GM23338 (cell line): ENCODE data around the gene RPS18. TPM values are rescaled to one million over a fixed set of nuclear protein-coding genes. Genes with fewer than 3 reads are reported as not detected.

Experiments used
- ATAC-seq: fragments of 200-7000 bp; cut with Tn5 transposase; 3 replicates; pipeline ENCODE4 v1.9.1; 2020
- DNase-seq: peaks from one replicate; pipeline ENCODE4 v3.0.0-alpha.2; 2015; ENCODE audit warnings: low spot score
- H2AFZ ChIP-seq: fragments of 200-600 bp; sonication (generic); 2 replicates; pipeline ENCODE4 v1.8.0; 2016; ENCODE audit warnings: antibody characterized with exemption, mild to moderate bottlenecking, moderate library complexity
- H3F3A ChIP-seq: fragments of 200-600 bp; sonication (generic); replicated peaks from 2 replicates; pipeline ENCODE4 v1.8.0; 2017; ENCODE audit warnings: antibody characterized with exemption, mixed run types, low read depth
- H3K27ac ChIP-seq: fragments of 200-600 bp; sonication (generic); 2 replicates; pipeline ENCODE4 v1.6.1; 2016; ENCODE audit warnings: low read depth
- H3K27me3 ChIP-seq: fragments of 200-600 bp; sonication (generic); 2 replicates; pipeline ENCODE4 v1.8.0; 2016; ENCODE audit warnings: mild to moderate bottlenecking, mixed run types, moderate library complexity; ENCODE audit not compliant: insufficient read depth
- H3K36me3 ChIP-seq: fragments of 200-600 bp; sonication (generic); 2 replicates; pipeline ENCODE4 v1.8.0; 2016; ENCODE audit warnings: mild to moderate bottlenecking; ENCODE audit not compliant: insufficient read depth
- H3K4me1 ChIP-seq: fragments of 200-600 bp; sonication (generic); 2 replicates; pipeline ENCODE4 v1.8.0; 2016; ENCODE audit warnings: mild to moderate bottlenecking, moderate library complexity; ENCODE audit not compliant: insufficient read depth
- H3K4me2 ChIP-seq: fragments of 200-600 bp; sonication (generic); 2 replicates; pipeline ENCODE4 v1.7.1; 2017; ENCODE audit warnings: mixed run types
- H3K4me3 ChIP-seq: fragments of 200-600 bp; sonication (generic); 2 replicates; pipeline ENCODE4 v1.6.1; 2016; ENCODE audit warnings: mixed run types
- H3K79me2 ChIP-seq: fragments of 200-600 bp; sonication (generic); replicated peaks from 2 replicates; pipeline ENCODE4 v1.8.0; 2017; ENCODE audit warnings: mild to moderate bottlenecking; ENCODE audit not compliant: insufficient read depth
- H3K9me2 ChIP-seq: fragments of 200-600 bp; sonication (generic); 2 replicates; pipeline ENCODE4 v1.8.0; 2017; ENCODE audit not compliant: insufficient read depth
- H4K20me1 ChIP-seq: fragments of 200-600 bp; sonication (generic); replicated peaks from 2 replicates; pipeline ENCODE4 v1.8.0; 2017; ENCODE audit warnings: mild to moderate bottlenecking; ENCODE audit not compliant: insufficient read depth
- H3K27ac Mint-ChIP-seq: 2 replicates; pipeline ENCODE4 v1.8.0; 2020; ENCODE audit warnings: inconsistent platforms, mild to moderate bottlenecking, moderate library complexity, mixed read lengths
- H3K27me3 Mint-ChIP-seq: 3 replicates; pipeline ENCODE4 v1.8.0; 2022; ENCODE audit warnings: low read depth, mild to moderate bottlenecking, moderate library complexity, mixed read lengths, inconsistent platforms; ENCODE audit not compliant: insufficient read depth, poor library complexity
- H3K36me3 Mint-ChIP-seq: 3 replicates; pipeline ENCODE4 v1.8.0; 2021; ENCODE audit warnings: low read depth, mild to moderate bottlenecking, inconsistent platforms, moderate library complexity, mixed read lengths
- H3K4me1 Mint-ChIP-seq: 3 replicates; pipeline ENCODE4 v1.8.0; 2020; ENCODE audit warnings: mild to moderate bottlenecking, inconsistent platforms, mixed read lengths
- H3K4me3 Mint-ChIP-seq: 3 replicates; pipeline ENCODE4 v1.8.0; 2021; ENCODE audit warnings: moderate library complexity, mild to moderate bottlenecking, inconsistent platforms, mixed read lengths
- H3K9me3 Mint-ChIP-seq: 3 replicates; pipeline ENCODE4 v1.8.0; 2020; ENCODE audit warnings: moderate library complexity, mild to moderate bottlenecking, inconsistent platforms, mixed read lengths
- EZH2phosphoT487 ChIP-seq: fragments of 200-600 bp; sonication (generic); IDR thresholded peaks from one replicate; pipeline ENCODE4 v1.8.1; 2018; ENCODE audit warnings: antibody characterized with exemption; ENCODE audit not compliant: unreplicated experiment
- NANOG ChIP-seq: IDR thresholded peaks from 2 replicates; pipeline ENCODE4 v1.6.1; 2016; ENCODE audit warnings: antibody characterized with exemption, borderline replicate concordance
- POLR2AphosphoS5 ChIP-seq: IDR thresholded peaks from 2 replicates; pipeline ENCODE4 v1.6.1; 2016; ENCODE audit warnings: antibody characterized with exemption, low read depth
- polyA plus RNA-seq: library from polyadenylated mRNA; unstranded; fragments of >200 nt; fragmentation: Nextera tagmentation; extraction: Ambion mirVana; gene quantifications from 2 replicates; pipeline ENCODE4 v1.2.1, GENCODE V29; 2016
- total RNA-seq: library from RNA; depleted of rRNA; stranded (reverse); fragments of >200 nt; shearing (Covaris generic); gene quantifications from 2 replicates; pipeline ENCODE4 v1.2.3, GENCODE V29; 2014
- TF ChIP-seq, protein P1 (sequence below): IDR thresholded peaks from one replicate; pipeline ENCODE4 v1.6.1; 2018; ENCODE audit warnings: antibody characterized with exemption; ENCODE audit not compliant: unreplicated experiment

The RPS18 gene
- total and polyA plus RNA-seq, 2 experiments from 2014 or later = 2,133 to 4,776 TPM

DNA sequence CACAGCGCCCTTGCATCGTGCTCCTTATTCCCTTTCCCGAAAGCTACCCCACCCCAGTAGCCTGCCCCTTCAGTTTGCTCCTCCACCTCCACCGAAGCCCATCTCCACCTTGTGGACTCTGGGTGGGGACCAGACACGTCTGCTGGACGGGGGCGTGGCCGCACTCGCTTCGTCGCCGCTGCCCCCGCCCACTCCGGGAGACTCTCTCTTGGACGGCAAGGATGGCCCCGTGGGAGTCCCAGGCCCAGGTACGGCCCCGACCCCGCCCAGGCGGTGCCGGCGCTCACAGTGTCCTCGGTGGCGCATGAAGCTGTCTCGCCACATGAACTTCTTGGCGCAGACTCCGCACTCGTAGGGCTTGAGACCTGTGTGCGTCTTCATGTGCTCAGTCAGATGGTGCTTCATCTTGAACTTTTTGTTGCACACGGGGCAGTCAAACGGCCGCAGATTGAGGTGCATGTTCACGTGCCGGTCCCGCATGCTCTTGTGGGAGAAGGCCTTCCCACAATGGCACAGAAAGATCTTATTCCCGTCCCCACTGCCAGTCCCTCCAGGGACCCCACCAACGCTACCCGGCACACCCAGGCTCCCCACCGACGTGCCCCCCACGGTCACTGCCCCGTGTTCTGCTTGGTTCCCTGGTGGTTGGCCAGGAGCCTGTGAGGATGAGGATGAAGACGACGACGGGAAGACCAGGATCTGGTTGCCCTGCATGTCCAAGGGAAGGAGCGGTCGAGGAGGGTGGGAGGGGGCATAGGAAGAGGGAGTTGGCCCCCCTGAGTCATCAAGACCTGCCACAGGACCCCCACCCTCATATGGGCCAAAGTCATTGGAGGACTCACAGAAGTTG lies 43.3 kb downstream of the RPS18 start:
- H3K27me3 Mint-ChIP-seq = peaks cover 26% of the 10 kb centered on the region
- Histone ChIP-seq H3F3A (peaks cover 25% of the 10 kb centered on the region), H3K27me3 (no peaks in the 10 kb centered on the region), H3K79me2 (peaks cover 17% of the 10 kb centered on the region), H2AFZ (no peak overlapping the region), H3K4me1 (peaks cover 36% of the 10 kb centered on the region), H4K20me1 (peaks cover 1% of the 10 kb centered on the region; the same call in 1 of the 2 replicates), H3K9me2 (no peaks in the 10 kb centered on the region), H3K4me2 (peak overlapping the region; percentile 99), H3K36me3 (peaks cover 11% of the 10 kb centered on the region), H3K27ac (no peak overlapping the region), H3K4me3 (peak overlapping the region; percentile 91)
- TF ChIP-seq EZH2phosphoT487 = no peak
- peak; percentile 70 for TF ChIP-seq POLR2AphosphoS5
- peak; percentile 71 for DNase-seq
- peaks cover 23% of the 10 kb centered on the region for H3K36me3 Mint-ChIP-seq
- peak; percentile 14 for ATAC-seq
- H3K4me1 Mint-ChIP-seq = peaks cover 53% of the 10 kb centered on the region
- peak overlapping the region; percentile 92 for H3K4me3 Mint-ChIP-seq
- H3K27ac Mint-ChIP-seq = no peak overlapping the region; the same call in 1 of the 2 replicates
- H3K9me3 Mint-ChIP-seq = no peaks in the 10 kb centered on the region; the same call in 1 of the 3 replicates

DNA sequence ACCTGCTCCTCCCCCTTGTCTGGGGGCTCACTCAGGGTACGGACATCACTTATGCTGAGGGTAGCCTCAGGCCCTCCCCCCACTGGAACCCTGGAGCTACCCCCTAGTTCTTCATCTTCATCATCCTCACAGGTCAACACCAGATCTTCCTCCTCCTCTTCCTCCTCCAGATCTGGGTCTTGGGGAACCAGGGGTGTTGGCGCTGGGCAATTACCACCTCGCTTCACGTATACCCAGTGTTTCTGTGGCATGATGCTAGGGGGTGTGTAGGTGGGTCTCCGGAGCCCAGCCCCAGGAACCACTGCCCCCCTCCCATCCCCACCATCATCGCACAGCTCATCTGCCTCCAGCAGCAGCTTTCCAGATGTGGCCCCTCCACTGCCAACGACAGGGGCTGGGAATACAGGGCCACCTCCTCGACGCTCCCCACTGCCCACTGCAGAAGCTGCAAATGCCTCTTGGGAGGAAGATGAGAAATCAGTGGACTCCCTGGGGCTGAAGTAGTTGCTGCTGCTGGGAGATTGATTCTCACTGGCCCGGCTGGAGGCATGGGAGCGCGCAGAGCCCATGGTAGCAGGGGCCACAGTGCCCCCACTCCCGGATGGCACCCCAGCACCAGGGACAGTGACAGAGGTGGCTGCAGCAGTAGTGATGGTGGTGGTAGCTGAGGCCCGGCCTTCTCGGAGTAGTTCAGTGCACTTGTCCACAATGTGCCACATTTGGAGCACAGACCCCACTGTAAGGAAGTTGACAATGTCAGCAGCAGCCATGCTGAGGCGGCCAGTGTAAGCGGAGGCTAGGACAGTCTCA lies 44.1 kb downstream of the RPS18 start:
- Mint-ChIP-seq H3K27ac (peak overlapping the region; percentile 31; the same call in 1 of the 2 replicates), H3K4me1 (peaks cover 61% of the 10 kb centered on the region), H3K36me3 (peaks cover 31% of the 10 kb centered on the region), H3K27me3 (peaks cover 28% of the 10 kb centered on the region), H3K9me3 (no peaks in the 10 kb centered on the region; the same call in 1 of the 3 replicates), H3K4me3 (peak overlapping the region; percentile 93)
- peaks cover 4% of the 10 kb centered on the region; the same call in 1 of the 2 replicates for H4K20me1 ChIP-seq
- H3K27me3 ChIP-seq = no peaks in the 10 kb centered on the region
- no peak for DNase-seq
- TF ChIP-seq, protein P1, sequence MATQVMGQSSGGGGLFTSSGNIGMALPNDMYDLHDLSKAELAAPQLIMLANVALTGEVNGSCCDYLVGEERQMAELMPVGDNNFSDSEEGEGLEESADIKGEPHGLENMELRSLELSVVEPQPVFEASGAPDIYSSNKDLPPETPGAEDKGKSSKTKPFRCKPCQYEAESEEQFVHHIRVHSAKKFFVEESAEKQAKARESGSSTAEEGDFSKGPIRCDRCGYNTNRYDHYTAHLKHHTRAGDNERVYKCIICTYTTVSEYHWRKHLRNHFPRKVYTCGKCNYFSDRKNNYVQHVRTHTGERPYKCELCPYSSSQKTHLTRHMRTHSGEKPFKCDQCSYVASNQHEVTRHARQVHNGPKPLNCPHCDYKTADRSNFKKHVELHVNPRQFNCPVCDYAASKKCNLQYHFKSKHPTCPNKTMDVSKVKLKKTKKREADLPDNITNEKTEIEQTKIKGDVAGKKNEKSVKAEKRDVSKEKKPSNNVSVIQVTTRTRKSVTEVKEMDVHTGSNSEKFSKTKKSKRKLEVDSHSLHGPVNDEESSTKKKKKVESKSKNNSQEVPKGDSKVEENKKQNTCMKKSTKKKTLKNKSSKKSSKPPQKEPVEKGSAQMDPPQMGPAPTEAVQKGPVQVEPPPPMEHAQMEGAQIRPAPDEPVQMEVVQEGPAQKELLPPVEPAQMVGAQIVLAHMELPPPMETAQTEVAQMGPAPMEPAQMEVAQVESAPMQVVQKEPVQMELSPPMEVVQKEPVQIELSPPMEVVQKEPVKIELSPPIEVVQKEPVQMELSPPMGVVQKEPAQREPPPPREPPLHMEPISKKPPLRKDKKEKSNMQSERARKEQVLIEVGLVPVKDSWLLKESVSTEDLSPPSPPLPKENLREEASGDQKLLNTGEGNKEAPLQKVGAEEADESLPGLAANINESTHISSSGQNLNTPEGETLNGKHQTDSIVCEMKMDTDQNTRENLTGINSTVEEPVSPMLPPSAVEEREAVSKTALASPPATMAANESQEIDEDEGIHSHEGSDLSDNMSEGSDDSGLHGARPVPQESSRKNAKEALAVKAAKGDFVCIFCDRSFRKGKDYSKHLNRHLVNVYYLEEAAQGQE = peak; percentile 36
- no peak for TF ChIP-seq NANOG
- peaks cover 26% of the 10 kb centered on the region for H3K79me2 ChIP-seq
- no peaks in the 10 kb centered on the region for H3K9me2 ChIP-seq
- H3F3A ChIP-seq = peaks cover 30% of the 10 kb centered on the region
- H3K4me3 ChIP-seq = no peak overlapping the region; the same call in 1 of the 2 replicates
- peaks cover 14% of the 10 kb centered on the region for H3K36me3 ChIP-seq
- H3K27ac ChIP-seq = no peak overlapping the region
- H3K4me1 ChIP-seq = peaks cover 42% of the 10 kb centered on the region
- ATAC-seq = no peak
- peak overlapping the region; percentile 99 for H3K4me2 ChIP-seq
- no peak overlapping the region for H2AFZ ChIP-seq
